Transverse colon (tissue), 4 donors: ENCODE measurements around the gene DAAM1.

ENCODE experiments used
- CTCF ChIP-seq, 5 experiments: fragments of 200-600 bp in 3 of 5; fragments of 450-650 bp in 2 of 5; sonication (generic) in 3 of 5; IDR thresholded peaks; 1 replicate in 2 of 5; 2 replicates in 3 of 5; pipeline ENCODE4 v1.5.1; 2016 to 2017; ENCODE audit warnings: antibody characterized with exemption in 5 of 5, inconsistent platforms in 3 of 5, mild to moderate bottlenecking in 2 of 5, moderate library complexity in 1 of 5
- EP300 ChIP-seq: sonication (generic); formaldehyde crosslinking; IDR thresholded peaks from one replicate; pipeline ENCODE4 v1.6.1; 2017; ENCODE audit warnings: antibody characterized with exemption, low read depth
- POLR2A ChIP-seq: fragments of 450-650 bp; IDR thresholded peaks from one replicate; pipeline ENCODE4 v1.6.1; 2016; ENCODE audit warnings: antibody characterized with exemption, mild to moderate bottlenecking, moderate library complexity
- POLR2AphosphoS5 ChIP-seq, 3 donors: sonication (generic); formaldehyde crosslinking; IDR thresholded peaks; one replicate each; pipeline ENCODE4 v1.6.1; 2016; ENCODE audit warnings: antibody characterized with exemption in 3 of 3

- TF ChIP-seq POLR2A (no peak), CTCF (IDR thresholded peaks at IDR 0.05) (no peak), EP300 (no peak), POLR2AphosphoS5 (IDR thresholded peaks at IDR 0.05) (no peak)
Measured at GRCh38 chr14:59229653-59230406, 41.4 kb downstream of the DAAM1 start.
